Measurements from ENCODE around the gene RIPK3.

DNA sequence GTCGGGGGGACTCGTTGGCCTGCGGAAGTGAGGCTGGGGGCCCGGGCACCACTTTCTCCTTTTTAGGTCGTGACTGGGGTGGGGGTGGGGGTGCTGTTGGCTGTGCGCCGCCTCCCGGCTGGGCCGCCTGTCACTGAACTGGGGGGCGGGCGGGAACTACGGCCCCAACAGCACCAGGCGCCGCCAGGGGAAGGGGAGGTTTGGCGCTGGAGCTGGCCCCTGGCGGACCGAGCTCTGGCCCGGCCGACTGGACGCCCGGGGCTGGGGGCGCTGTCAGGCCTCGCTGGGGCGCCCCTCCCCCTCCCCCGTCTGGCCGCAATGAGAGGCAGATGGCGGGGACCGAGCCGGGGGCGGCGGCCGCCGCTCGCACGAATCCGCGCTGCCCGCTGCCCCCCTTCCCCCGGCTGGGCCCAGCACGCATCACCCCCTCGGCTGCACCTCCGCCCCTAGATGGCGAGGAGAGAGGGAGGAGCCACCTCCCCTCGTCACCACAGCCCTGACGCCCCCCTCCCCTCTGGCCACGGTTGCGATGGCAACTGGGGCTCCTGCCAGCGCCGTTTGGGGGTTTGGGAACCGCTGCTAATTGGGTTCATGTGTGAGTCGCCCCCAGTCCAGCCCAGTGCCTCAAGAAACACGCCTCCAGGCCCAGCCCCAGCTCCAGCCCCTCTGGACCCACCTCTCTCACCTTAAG lies 28.9 kb upstream of the RIPK3 start:
- TF ChIP-seq CTCF (IDR thresholded peaks at IDR 0.05) (peak in 1 of 3 donors; percentile 37), EP300 (IDR thresholded peaks at IDR 0.05) (no peak)

All from ovary (tissue), 3 donors.